Measurements from ENCODE around the gene VPS29. TPM values are rescaled to one million over a fixed set of nuclear protein-coding genes. Genes with fewer than 3 reads are reported as not detected.

VPS29 gene
- total and polyA plus RNA-seq, 9 of the 15 experiments (the other 6 are each of a cell fraction or from before 2014, with no cell fraction given) = 85.8 to 638 (median 272) TPM

DNA sequence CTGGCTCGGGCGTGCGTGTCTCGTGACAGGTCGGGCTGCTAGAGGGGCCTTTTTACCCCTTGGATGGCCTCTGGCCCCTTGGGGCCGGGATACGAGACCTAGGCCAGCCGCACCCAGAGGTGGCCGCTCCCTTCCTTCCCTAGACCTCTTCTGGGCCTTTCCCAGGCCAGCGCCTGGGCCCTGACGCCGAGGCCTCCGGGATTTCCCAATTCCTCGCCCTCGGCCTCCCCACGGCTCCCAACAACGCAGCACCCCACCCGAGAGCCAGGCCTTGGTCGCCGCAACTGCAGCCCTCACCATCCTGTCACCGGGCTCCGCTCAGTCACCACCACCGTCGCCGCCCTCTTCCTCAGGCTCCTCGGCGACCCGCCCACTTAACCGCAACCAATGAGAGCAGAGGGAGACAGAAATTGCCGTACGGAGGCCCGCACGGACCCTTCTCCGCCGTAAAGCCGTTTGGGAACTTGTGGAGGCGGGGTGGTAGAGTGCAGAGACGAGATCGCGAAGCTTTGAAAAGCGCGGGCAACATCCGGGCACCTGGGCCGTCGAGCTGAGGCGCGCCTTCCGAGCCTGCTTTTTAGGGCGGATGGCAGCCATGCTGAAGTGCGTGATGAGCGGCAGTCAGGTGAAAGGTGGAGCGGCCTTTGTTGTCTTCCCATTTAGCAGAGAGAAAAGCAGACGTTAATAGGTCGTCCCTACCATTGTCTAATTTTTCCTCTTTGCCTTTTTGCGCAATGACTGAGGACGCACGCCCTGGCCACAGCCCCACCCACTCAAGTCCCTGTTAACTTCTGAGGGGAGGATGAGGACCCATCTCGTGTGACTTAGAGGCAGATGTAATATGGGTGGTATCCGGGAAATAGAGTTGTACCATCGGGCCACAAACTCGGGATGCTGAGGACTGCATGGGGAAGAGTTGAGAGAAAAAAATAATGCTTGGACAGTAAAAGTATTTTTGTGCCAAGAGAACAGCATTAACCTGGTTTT is at the start of gene VPS29, which contains the start of gene RAD9B (continued):
- TF ChIP-seq, protein P1, sequence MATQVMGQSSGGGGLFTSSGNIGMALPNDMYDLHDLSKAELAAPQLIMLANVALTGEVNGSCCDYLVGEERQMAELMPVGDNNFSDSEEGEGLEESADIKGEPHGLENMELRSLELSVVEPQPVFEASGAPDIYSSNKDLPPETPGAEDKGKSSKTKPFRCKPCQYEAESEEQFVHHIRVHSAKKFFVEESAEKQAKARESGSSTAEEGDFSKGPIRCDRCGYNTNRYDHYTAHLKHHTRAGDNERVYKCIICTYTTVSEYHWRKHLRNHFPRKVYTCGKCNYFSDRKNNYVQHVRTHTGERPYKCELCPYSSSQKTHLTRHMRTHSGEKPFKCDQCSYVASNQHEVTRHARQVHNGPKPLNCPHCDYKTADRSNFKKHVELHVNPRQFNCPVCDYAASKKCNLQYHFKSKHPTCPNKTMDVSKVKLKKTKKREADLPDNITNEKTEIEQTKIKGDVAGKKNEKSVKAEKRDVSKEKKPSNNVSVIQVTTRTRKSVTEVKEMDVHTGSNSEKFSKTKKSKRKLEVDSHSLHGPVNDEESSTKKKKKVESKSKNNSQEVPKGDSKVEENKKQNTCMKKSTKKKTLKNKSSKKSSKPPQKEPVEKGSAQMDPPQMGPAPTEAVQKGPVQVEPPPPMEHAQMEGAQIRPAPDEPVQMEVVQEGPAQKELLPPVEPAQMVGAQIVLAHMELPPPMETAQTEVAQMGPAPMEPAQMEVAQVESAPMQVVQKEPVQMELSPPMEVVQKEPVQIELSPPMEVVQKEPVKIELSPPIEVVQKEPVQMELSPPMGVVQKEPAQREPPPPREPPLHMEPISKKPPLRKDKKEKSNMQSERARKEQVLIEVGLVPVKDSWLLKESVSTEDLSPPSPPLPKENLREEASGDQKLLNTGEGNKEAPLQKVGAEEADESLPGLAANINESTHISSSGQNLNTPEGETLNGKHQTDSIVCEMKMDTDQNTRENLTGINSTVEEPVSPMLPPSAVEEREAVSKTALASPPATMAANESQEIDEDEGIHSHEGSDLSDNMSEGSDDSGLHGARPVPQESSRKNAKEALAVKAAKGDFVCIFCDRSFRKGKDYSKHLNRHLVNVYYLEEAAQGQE (IDR thresholded peaks at IDR 0.05; ENCODE audit: borderline replicate concordance) = no peak; the same call in 1 of the 2 replicates
- TF ChIP-seq, protein P1 (CRISPR knock-in tag; IDR thresholded peaks at IDR 0.05; ENCODE audit: low read depth) = 0 out of 2 replicates have a peak, but pooled peaks have one; percentile 16
- TF ChIP-seq, protein P2, sequence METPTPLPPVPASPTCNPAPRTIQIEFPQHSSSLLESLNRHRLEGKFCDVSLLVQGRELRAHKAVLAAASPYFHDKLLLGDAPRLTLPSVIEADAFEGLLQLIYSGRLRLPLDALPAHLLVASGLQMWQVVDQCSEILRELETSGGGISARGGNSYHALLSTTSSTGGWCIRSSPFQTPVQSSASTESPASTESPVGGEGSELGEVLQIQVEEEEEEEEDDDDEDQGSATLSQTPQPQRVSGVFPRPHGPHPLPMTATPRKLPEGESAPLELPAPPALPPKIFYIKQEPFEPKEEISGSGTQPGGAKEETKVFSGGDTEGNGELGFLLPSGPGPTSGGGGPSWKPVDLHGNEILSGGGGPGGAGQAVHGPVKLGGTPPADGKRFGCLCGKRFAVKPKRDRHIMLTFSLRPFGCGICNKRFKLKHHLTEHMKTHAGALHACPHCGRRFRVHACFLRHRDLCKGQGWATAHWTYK (CRISPR knock-in tag; IDR thresholded peaks at IDR 0.05) = peak; percentile 92
- TF ChIP-seq, protein P3, sequence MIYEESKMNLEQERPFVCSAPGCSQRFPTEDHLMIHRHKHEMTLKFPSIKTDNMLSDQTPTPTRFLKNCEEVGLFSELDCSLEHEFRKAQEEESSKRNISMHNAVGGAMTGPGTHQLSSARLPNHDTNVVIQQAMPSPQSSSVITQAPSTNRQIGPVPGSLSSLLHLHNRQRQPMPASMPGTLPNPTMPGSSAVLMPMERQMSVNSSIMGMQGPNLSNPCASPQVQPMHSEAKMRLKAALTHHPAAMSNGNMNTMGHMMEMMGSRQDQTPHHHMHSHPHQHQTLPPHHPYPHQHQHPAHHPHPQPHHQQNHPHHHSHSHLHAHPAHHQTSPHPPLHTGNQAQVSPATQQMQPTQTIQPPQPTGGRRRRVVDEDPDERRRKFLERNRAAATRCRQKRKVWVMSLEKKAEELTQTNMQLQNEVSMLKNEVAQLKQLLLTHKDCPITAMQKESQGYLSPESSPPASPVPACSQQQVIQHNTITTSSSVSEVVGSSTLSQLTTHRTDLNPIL (CRISPR knock-in tag; IDR thresholded peaks at IDR 0.05) = no peak
- peak; percentile 30 for TF ChIP-seq ZFP36 (IDR thresholded peaks at IDR 0.05; ENCODE audit: low read depth, low read length, partially characterized antibody)
- TF ChIP-seq ZNF561 (CRISPR knock-in tag; conservative IDR thresholded peaks at IDR 0.05) = no peak; the same call in 1 of the 2 replicates
- TF ChIP-seq LEF1 (IDR thresholded peaks at IDR 0.05) = no peak; the same call in none of the 2 replicates
- TF ChIP-seq RCOR1 (IDR thresholded peaks at IDR 0.05; ENCODE audit: borderline replicate concordance in 1 of 2, low read depth in 2 of 2, low read length in 2 of 2) = peak in 1 of 2 experiments; percentile 73; a peak in 2 of 4 replicates
- no peak for TF ChIP-seq PHB2 (IDR thresholded peaks at IDR 0.05; ENCODE audit: low read depth)
- TF ChIP-seq, protein P4, sequence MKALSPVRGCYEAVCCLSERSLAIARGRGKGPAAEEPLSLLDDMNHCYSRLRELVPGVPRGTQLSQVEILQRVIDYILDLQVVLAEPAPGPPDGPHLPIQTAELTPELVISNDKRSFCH (CRISPR knock-in tag; IDR thresholded peaks at IDR 0.05) = peak; percentile 41; the same call in 1 of the 2 replicates
- TF ChIP-seq, protein P4 (tag; IDR thresholded peaks at IDR 0.05) = peak; percentile 98
- TF ChIP-seq BCL6 (CRISPR knock-in tag; IDR thresholded peaks at IDR 0.05) = no peak
- peak; percentile 96 for TF ChIP-seq SUPT5H (IDR thresholded peaks at IDR 0.05)
- TF ChIP-seq, protein P5, sequence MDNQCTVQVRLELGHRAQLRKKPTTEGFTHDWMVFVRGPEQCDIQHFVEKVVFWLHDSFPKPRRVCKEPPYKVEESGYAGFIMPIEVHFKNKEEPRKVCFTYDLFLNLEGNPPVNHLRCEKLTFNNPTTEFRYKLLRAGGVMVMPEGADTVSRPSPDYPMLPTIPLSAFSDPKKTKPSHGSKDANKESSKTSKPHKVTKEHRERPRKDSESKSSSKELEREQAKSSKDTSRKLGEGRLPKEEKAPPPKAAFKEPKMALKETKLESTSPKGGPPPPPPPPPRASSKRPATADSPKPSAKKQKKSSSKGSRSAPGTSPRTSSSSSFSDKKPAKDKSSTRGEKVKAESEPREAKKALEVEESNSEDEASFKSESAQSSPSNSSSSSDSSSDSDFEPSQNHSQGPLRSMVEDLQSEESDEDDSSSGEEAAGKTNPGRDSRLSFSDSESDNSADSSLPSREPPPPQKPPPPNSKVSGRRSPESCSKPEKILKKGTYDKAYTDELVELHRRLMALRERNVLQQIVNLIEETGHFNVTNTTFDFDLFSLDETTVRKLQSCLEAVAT (IDR thresholded peaks at IDR 0.05) = peak in 1 of 2 experiments; percentile 93; a peak in 2 of 4 replicates

All from K562 (cell line).